ENCODE data around the gene CFAP77. TPM values are rescaled to one million over a fixed set of nuclear protein-coding genes. Genes with fewer than 3 reads are reported as not detected.

Gene CFAP77
- total RNA-seq, 2 donors from 2014 or later = not detected

DNA sequence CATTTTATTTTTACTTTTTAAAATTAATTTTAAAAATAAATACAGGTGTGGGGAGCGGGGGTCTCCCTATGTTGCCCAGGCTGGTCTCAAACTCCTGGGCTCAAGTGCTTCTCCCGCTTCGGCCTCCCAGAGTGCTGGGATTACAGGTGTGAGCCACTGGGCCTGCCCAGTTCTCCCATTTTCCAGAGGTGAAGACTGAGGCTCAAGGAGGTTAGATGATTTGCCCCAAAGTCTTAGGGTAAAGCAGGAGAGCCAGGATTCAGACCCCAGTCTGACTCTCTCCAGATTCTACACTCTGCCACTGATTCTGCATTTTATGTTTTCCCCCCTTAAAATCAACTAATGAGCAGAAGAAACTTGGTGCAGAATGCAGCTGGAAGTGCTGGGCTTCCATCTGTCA lies 36.9 kb downstream of the CFAP77 start:
- Mint-ChIP-seq H3K4me1 (no peaks in the 10 kb centered on the region), H3K27me3 (peaks cover 48% of the 10 kb centered on the region), H3K4me3 (no peak overlapping the region)

DNA sequence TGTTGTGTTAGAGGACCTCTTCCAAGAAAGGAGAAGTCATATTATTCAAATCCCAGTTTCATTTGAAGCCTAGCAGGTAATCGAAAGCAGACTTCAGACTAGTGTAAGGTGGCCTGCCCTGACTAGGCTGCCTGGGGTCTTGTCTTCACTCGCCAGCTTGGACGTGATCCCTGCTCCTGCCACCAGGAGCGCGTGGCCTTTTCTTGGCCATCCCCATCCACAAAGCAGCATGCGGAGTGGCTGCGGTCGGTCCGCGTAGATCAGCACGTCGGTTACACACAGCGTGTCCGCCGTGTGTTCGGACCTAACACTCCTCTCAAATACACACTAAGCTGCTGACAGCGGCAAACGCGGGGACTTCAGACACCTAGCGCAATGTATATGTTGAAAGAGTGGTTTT lies 37.3 kb downstream of the CFAP77 start:
- ATAC-seq (no peak), DNase-seq (no peak)
- no peak overlapping the region for H3K27ac Mint-ChIP-seq
- peaks cover 50% of the 10 kb centered on the region for H3K27me3 Mint-ChIP-seq
- no peaks in the 10 kb centered on the region for H3K4me1 Mint-ChIP-seq
- no peaks in the 10 kb centered on the region for H3K9me3 ChIP-seq (ENCODE audit: control insufficient read depth, low read length, poor library complexity, severe bottlenecking)
- H3K4me3 Mint-ChIP-seq = no peak overlapping the region
- H3K36me3 Mint-ChIP-seq (ENCODE audit: low read depth) = peaks cover 3% of the 10 kb centered on the region

More for the DNA sequence above, 36.9 kb downstream of the CFAP77 start:
- H3K9me3 ChIP-seq (ENCODE audit: control insufficient read depth, low read length, poor library complexity, severe bottlenecking) = no peaks in the 10 kb centered on the region
- peaks cover 3% of the 10 kb centered on the region for H3K36me3 Mint-ChIP-seq (ENCODE audit: low read depth)
- DNase-seq (no peak), ATAC-seq (no peak)
- no peak overlapping the region for H3K27ac Mint-ChIP-seq

DNA sequence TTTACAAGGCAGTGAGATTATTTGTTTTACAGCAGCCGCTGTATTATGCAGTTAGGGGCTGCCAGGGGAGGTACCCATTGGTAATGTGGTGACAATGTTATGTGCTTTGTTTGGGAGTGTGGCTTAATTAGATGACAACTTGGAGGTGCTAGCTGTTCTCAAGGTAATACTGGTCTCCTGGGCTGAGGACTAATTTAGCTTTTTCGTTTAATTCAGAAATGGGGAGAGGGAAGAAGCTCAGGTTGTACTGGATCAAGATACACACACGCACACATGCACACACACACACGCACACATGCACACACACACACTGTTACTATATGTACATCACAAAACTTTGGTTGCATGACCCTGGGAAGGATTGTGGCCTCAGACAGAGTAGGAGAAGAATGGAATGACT lies 37.9 kb downstream of the CFAP77 start:
- peaks cover 52% of the 10 kb centered on the region for H3K27me3 Mint-ChIP-seq
- ATAC-seq = no peak

DNA sequence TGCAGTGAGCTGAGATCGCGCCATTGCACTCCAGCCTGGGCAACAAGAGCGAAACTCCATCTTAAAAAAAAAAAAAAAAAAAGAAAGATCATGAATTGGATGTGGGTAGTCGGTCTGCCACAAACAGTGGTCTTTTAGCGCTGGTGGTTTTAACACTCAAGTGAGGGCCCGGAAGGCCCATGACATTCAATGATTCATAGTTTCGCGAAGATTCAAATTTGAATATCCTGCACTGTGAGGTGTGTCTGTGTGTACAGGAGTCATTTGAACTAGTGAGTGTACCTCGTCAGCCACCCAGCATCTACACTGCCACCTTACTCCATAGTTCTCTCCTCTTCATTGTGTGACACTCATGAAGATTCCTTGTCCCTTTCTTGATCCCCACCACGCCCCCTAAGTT lies 41.3 kb downstream of the CFAP77 start:
- H3K36me3 Mint-ChIP-seq (ENCODE audit: low read depth) = peaks cover 3% of the 10 kb centered on the region
- H3K27ac Mint-ChIP-seq = no peak overlapping the region
- H3K9me3 ChIP-seq (ENCODE audit: control insufficient read depth, low read length, poor library complexity, severe bottlenecking) = no peaks in the 10 kb centered on the region
- no peaks in the 10 kb centered on the region for H3K4me1 Mint-ChIP-seq
- no peak overlapping the region for H3K4me3 Mint-ChIP-seq
- H3K27me3 Mint-ChIP-seq = peaks cover 40% of the 10 kb centered on the region
- ATAC-seq = no peak
- no peak for DNase-seq

More for the DNA sequence above, 37.9 kb downstream of the CFAP77 start:
- Mint-ChIP-seq H3K4me3 (no peak overlapping the region), H3K36me3 (ENCODE audit: low read depth) (peaks cover 3% of the 10 kb centered on the region), H3K4me1 (no peaks in the 10 kb centered on the region), H3K27ac (no peak overlapping the region)
- H3K9me3 ChIP-seq (ENCODE audit: control insufficient read depth, low read length, poor library complexity, severe bottlenecking) = no peaks in the 10 kb centered on the region
- DNase-seq = no peak

DNA sequence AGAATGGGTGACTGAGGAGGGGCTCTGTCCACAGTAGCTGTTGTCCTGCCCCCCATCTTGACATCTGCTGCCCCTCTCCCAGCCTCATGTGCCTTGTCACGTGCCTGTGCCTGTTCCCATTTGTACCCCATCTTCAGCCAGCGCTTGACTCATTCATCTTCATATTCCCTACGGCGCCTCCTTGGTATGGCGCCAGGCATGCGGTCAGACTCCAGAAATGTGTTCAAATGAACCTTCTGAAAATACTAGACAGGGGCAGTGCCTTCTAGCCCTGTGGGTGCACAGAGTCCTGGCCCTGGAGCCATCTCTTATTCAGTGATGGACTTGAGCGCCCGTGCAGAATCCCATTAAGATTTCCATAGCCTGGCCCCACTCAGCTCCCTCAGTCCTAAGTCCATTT lies 46.2 kb downstream of the CFAP77 start:
- peaks cover 4% of the 10 kb centered on the region for H3K4me1 Mint-ChIP-seq
- H3K27me3 Mint-ChIP-seq = peaks cover 19% of the 10 kb centered on the region
- no peaks in the 10 kb centered on the region for H3K36me3 Mint-ChIP-seq (ENCODE audit: low read depth)
- ATAC-seq = no peak
- no peak overlapping the region for H3K4me3 Mint-ChIP-seq
- no peak for DNase-seq
- no peaks in the 10 kb centered on the region for H3K9me3 ChIP-seq (ENCODE audit: control insufficient read depth, low read length, poor library complexity, severe bottlenecking)
- H3K27ac Mint-ChIP-seq = no peak overlapping the region

DNA sequence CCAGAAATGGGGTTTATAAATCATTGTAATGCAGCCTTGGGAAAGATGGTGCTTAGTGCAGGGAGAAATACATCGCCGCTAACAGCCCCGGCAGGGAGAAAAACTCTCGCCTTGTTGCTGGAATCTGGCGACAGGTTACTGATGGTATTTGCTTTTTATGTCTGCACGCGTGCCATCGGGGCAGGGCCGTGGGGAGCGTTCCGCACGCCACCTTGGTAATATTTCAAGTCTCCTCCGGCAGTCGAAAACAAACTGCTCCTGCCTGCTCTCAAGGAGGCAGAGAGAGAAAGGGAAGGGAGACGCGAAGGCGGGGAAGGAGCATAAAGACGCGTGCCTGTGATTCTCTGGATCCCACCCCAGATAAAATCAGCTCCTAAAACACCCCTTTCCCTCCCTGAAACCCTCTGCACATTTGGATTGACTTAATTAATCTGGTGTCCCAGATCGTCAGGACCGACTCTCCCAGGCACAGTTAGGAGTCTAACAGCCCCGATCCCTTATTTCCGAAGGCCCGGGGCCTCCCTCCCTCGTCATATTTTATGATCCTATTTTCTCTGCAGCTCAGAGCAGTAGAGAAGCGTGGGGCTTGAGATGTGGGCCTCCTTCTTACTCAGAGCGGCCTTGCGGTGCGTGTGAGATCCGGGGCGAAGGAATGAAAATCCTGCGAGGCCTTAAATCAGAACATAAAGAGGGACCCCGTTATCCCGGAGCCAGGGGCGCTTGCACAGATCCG lies 47.7 kb downstream of the CFAP77 start:
- no peaks in the 10 kb centered on the region for H3K36me3 Mint-ChIP-seq (ENCODE audit: low read depth)
- no peak overlapping the region for H3K27ac Mint-ChIP-seq
- H3K27me3 Mint-ChIP-seq = peaks cover 13% of the 10 kb centered on the region
- H3K9me3 ChIP-seq (ENCODE audit: control insufficient read depth, low read length, poor library complexity, severe bottlenecking) = no peaks in the 10 kb centered on the region
- peaks cover 4% of the 10 kb centered on the region for H3K4me1 Mint-ChIP-seq
- ATAC-seq (no peak), DNase-seq (no peak)
- no peak overlapping the region for H3K4me3 Mint-ChIP-seq

DNA sequence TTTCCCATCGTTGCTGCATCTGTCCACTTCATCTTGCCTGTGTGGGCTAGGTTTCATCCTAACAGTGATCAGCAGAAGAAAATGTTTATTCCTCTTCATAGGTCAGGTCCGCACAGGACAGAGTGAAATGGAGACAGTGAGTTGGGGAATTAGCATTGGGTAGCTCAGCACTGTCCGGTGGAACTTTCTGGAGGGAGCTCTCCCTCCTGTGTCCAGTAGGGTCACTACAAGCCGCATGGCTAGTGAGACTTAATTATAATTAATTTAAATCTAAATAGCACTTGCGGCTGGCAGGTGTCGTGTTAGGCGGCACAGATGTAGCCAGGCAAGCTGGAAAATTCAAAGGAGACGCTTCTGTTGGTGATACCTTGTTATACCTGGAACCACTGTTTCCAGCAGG lies 48.4 kb downstream of the CFAP77 start:
- Mint-ChIP-seq H3K4me3 (no peak overlapping the region), H3K27ac (no peak overlapping the region), H3K36me3 (ENCODE audit: low read depth) (no peaks in the 10 kb centered on the region), H3K27me3 (peaks cover 7% of the 10 kb centered on the region), H3K4me1 (peaks cover 4% of the 10 kb centered on the region)
- no peaks in the 10 kb centered on the region for H3K9me3 ChIP-seq (ENCODE audit: control insufficient read depth, low read length, poor library complexity, severe bottlenecking)
- no peak for ATAC-seq
- DNase-seq = no peak

DNA sequence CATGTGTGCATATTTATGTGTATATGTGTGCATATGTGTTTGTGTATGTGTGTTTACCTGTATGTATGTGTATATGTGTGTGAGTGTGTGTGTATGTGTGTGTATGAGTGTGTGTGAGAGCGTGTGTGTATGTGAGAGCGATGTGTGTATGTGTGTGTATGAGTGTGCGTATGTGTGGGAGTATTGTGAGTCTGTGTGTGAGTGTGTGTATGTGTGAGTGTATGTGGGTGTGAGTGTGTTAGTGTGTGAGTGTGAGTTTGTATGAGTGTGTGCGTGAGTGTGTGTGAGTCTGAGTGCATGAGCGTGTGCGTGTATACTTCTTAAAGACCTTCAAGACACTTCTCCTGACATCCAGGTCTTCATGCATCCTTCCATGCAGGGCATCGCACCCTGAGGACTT lies 49.6 kb downstream of the CFAP77 start:
- H3K4me1 Mint-ChIP-seq = peaks cover 4% of the 10 kb centered on the region
- H3K9me3 ChIP-seq (ENCODE audit: control insufficient read depth, low read length, poor library complexity, severe bottlenecking) = no peaks in the 10 kb centered on the region
- H3K4me3 Mint-ChIP-seq = no peak overlapping the region
- H3K27ac Mint-ChIP-seq = no peak overlapping the region
- peaks cover 7% of the 10 kb centered on the region for H3K27me3 Mint-ChIP-seq
- DNase-seq = no peak
- H3K36me3 Mint-ChIP-seq (ENCODE audit: low read depth) = no peaks in the 10 kb centered on the region
- no peak for ATAC-seq

DNA sequence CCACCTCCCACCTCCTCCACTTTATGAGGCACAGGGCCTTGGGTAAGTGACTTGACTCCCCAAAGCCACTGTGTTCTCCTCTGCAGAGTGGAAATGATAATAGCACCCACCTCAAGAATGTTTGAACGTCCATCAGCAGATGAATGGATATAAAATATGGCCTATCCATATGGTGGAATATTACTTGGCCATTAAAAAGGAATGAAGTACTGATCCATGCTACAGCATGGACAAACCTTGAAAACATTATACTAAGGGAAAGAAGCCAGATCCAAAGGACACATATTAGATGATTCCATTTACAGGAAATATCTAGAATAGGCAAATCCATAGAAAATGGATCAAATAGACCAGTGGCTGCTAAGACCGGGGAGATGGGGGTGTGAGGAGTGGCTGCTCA lies 50.2 kb downstream of the CFAP77 start:
- peaks cover 4% of the 10 kb centered on the region for H3K4me1 Mint-ChIP-seq
- DNase-seq (no peak), ATAC-seq (no peak)
- H3K9me3 ChIP-seq (ENCODE audit: control insufficient read depth, low read length, poor library complexity, severe bottlenecking) = no peaks in the 10 kb centered on the region
- H3K4me3 Mint-ChIP-seq = no peak overlapping the region
- H3K27ac Mint-ChIP-seq = no peak overlapping the region
- no peaks in the 10 kb centered on the region for H3K36me3 Mint-ChIP-seq (ENCODE audit: low read depth)
- H3K27me3 Mint-ChIP-seq = peaks cover 7% of the 10 kb centered on the region

DNA sequence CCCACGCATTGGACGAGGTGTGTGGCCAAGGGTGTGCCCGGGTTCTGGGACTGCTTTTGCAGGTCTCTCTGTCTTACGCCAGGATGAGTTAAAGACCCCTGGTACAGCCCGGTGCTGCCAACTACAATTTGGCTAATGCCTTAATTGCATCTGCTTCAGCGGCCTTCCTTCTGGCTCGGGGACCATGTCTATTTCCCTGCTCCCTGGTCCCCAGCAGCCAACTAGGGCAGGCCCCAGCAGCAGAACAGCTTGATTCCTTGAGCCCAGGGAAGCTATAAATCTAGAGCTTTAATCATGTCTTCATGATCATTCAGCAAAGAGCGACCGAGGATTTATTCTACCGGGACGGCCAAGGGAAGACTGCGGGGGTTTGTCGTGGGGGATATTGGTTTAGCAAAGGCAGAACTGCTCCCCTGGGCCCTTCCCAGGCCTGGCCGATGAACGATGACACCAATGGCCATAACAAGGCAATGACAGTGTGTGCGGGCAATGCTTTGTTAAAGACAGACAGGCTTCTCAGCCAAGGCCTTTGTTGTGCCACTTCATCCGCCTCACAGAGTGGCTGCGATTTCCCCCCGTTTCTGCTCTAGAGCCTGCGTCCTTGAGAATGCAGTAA lies 51.4 kb downstream of the CFAP77 start:
- no peak for DNase-seq
- Mint-ChIP-seq H3K27ac (no peak overlapping the region), H3K4me1 (peaks cover 4% of the 10 kb centered on the region), H3K4me3 (no peak overlapping the region), H3K36me3 (ENCODE audit: low read depth) (no peaks in the 10 kb centered on the region), H3K27me3 (peaks cover 7% of the 10 kb centered on the region)
- ATAC-seq = no peak
- H3K9me3 ChIP-seq (ENCODE audit: control insufficient read depth, low read length, poor library complexity, severe bottlenecking) = no peaks in the 10 kb centered on the region

DNA sequence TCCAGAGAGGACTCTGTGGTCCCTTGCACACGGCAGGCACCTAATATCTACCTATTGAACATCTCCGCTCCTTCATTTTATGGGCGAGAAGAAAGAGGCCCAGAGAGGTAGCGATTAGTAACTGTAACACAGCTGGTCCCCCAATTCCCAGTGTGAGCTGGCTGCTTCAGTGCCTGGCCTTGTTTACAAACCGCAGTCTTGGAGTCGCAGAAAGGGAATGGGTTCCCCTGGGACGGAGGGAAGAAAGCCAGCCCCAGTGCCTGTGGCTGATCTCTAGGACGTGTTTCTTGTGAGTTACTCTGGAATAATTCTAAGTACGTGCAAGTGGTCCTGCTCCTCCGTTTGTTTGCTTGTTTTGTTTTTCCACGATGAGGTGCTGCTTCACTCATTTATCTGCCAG lies 52.0 kb downstream of the CFAP77 start:
- no peak for ATAC-seq
- H3K27ac Mint-ChIP-seq = no peak overlapping the region

DNA sequence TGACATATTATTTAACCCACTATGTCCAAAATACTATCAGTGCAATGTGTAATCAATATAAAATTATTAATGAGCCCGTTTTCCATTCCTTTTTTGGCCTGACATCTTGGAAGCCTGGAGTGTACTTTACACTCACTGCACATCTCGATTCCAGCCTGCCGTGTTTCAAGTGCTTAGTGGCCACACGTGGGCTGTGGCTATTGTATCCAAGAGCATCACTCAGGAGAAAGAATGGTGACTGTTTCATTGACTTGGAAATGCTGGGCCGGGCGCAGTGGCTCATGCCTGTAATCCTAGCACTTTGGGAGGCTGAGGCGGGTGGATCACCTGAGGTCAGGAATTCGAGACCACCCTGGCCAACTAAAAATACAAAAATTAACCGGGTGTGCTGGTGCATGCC lies 54.5 kb downstream of the CFAP77 start:
- no peak overlapping the region for H3K27ac Mint-ChIP-seq
- H3K9me3 ChIP-seq (ENCODE audit: control insufficient read depth, low read length, poor library complexity, severe bottlenecking) = no peaks in the 10 kb centered on the region
- peaks cover 3% of the 10 kb centered on the region for H3K36me3 Mint-ChIP-seq (ENCODE audit: low read depth)
- no peak for DNase-seq
- no peak overlapping the region for H3K4me3 Mint-ChIP-seq
- H3K4me1 Mint-ChIP-seq = no peaks in the 10 kb centered on the region
- peaks cover 6% of the 10 kb centered on the region for H3K27me3 Mint-ChIP-seq
- ATAC-seq = no peak

More for the DNA sequence above, 52.0 kb downstream of the CFAP77 start:
- no peak for DNase-seq
- Mint-ChIP-seq H3K36me3 (ENCODE audit: low read depth) (no peaks in the 10 kb centered on the region), H3K4me3 (no peak overlapping the region), H3K27me3 (peaks cover 7% of the 10 kb centered on the region), H3K4me1 (peaks cover 4% of the 10 kb centered on the region)
- no peaks in the 10 kb centered on the region for H3K9me3 ChIP-seq (ENCODE audit: control insufficient read depth, low read length, poor library complexity, severe bottlenecking)

DNA sequence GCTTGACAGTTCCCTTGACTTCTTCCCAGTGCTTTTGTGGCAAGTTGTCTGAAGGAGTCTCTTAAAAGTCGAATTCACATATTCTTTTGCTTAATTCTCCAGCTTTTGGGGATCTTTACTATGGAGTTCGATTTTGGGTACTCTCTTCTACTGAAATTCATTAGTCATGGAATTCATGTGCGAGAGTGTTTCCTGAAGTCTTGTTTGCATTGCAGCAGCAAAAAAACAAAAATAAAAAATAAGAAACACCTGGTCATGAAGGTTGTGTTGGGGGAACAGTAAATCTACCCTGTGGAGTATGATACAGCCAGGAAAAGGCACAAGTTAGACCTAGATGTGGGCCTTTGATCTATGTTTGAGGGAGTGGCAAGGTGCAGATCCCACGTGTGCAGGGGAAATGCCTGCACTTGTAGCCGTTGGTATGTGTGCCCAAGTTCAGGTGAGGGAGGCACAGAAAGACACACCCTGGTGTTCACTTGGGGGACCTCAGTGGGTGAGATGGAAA lies 55.2 kb downstream of the CFAP77 start:
- Mint-ChIP-seq H3K4me1 (no peaks in the 10 kb centered on the region), H3K36me3 (ENCODE audit: low read depth) (peaks cover 3% of the 10 kb centered on the region), H3K27me3 (peaks cover 6% of the 10 kb centered on the region), H3K27ac (no peak overlapping the region), H3K4me3 (no peak overlapping the region)
- H3K9me3 ChIP-seq (ENCODE audit: control insufficient read depth, low read length, poor library complexity, severe bottlenecking) = no peaks in the 10 kb centered on the region
- ATAC-seq = no peak
- no peak for DNase-seq

DNA sequence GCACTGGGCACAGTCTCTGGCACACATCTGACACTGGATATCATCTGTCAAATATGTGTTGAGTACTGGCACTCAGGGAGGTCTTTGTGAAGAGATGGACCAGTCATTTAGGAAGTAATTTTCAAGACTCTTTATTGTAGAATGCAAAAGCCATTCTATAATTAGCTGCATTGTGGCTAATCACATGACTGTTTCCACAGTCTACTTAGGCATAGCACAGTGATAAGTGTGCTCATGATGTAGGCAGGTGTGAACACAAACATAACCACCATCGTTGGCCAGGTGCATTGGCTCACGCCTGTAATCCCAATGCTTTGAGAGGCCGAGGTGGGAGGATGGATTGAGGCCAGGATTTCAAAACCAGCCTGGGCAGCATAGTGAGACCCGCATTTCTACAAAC lies 62.2 kb downstream of the CFAP77 start:
- Mint-ChIP-seq H3K27ac (no peak overlapping the region), H3K4me1 (peaks cover 2% of the 10 kb centered on the region), H3K4me3 (no peak overlapping the region), H3K36me3 (ENCODE audit: low read depth) (peaks cover 3% of the 10 kb centered on the region), H3K27me3 (peaks cover 23% of the 10 kb centered on the region)
- DNase-seq (no peak), ATAC-seq (no peak)
- no peaks in the 10 kb centered on the region for H3K9me3 ChIP-seq (ENCODE audit: control insufficient read depth, low read length, poor library complexity, severe bottlenecking)

All from T-helper 17 cell (primary cell).